Measurements from ENCODE around the gene TMEM35B.
"Not testable (repeated sequence)": the region's sequence is repeated elsewhere in the genome, so short reads cannot be mapped to it uniquely, and the experiment has no call there.

Gene TMEM35B

GRCh38 chr1:34984793-34985608, at the start of gene TMEM35B:
TMEM35B (minus strand) TSS chr1:34985347; CDS start chr1:34985305, 42 bp downstream.
- DNase-seq: peak; percentile 78

DNA sequence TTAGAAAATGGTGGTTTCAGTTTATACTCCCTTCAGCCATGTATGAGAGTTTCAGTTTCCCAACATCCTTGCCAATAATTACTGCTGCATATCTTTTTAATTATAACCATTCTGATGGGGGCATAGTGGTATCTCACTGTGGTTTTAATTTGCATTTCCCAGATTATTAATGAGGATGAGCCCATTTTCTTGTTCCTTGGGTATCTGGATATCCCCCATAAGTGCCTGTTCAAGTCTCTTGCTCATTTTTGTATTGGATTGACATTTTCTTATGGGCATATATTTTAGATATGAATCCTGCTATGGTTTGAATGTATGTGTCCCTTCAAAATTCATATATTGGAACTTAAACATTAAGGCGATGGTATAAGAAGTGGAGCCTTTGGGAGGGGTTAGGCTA, 48.2 kb upstream of the TMEM35B start:
- no peak for DNase-seq

DNA sequence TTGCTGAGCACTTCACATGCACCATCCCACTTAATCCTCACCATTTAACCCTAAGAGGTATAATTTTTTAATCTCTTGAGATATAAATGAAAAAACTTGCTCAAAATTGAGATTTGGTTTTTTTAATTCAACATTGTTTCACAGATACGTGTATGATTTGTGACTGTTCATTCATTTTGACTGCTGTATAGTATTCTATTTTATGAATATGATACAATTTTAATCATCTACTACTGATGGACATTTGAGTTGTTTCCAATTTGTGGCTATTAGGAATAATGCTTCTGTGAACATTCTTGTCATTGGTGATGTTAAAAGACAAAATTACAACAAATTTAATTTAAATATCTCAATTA, 47.2 kb upstream of the TMEM35B start:
- DNase-seq: no peak

- DNase-seq: peak; percentile 49
Observed at GRCh38 chr1:35030756-35031446, 45.8 kb upstream of the TMEM35B start.

DNA sequence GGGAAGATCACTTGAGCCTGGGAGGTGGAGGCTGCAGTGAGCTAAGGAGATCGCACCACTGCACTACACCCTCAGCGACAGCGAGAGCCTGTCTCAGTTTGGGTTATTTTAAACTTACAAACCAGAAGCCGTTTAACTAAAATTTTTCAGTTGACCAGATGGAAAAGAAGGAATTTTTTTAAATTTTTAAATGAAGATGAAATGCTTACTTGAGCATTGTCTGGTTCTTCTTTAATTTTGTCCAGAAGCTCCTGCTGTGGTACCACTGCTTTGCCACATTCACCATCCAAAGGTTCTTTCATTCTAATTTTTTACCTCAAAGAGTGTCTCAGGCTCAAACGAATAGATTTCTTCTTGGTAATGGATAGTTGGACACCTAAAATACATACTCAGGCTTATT, 45.2 kb upstream of the TMEM35B start:
- no peak for DNase-seq

- DNase-seq: no peak
Observed at GRCh38 chr1:35029761-35030160, 44.6 kb upstream of the TMEM35B start.

DNA sequence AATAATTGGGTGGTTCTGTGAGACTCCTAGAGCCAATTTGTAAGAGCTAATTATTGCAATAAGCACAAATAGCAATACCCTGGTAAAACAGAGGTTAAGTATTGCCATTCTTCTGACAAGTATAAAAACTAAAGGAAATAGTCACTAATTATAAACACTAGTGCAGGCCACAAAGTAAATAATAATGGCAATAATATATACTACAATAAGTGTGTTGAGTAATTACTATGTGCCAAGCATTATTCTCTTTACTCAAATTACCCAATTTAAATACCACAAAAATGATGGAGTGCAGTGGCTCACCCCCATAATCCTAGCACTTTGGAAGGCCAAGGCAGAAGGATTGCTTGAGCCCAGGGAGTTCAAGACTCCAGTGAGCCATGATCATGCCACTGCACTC, 31.3 kb upstream of the TMEM35B start:
- no peak for DNase-seq

- no peak for DNase-seq
Observed at GRCh38 chr1:35014486-35014885, 29.3 kb upstream of the TMEM35B start.

DNA sequence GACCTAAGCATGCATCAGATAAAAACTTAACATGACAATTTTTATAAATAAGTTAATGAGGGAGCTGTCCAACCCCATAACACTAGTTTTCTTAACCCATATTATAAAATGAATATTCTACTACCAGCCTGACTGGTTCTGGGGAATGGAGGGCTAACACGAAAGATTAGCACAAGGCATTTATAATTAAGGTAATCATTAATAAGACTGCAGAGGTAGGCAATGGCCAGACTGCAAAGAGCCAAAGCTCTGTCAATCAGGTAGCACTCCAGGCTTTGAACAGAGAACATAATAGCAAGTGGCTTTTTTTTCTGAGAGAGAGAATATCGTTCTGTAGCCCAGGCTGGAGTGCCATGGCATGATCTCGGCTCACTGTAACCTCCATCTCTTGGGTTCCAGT, 20.6 kb upstream of the TMEM35B start:
- DNase-seq: no peak

GRCh38 chr1:35001743-35002142, 16.6 kb upstream of the TMEM35B start:
- no peak for DNase-seq

DNA sequence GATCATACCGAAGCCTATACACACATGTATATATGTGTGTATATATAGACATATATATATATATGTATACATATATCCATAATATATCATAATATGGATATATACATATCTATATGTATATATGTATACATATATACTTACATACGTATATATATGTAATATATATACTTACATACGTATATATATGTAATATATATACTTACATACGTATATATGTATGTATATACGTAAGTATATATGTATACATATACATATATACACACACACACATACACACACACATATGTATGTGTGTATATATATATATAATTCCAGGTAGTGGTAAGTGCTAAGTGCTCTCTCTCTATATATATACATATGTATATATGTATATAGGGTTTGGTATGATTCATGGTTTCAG, 9.7 kb upstream of the TMEM35B start:
- no peak for DNase-seq

DNA sequence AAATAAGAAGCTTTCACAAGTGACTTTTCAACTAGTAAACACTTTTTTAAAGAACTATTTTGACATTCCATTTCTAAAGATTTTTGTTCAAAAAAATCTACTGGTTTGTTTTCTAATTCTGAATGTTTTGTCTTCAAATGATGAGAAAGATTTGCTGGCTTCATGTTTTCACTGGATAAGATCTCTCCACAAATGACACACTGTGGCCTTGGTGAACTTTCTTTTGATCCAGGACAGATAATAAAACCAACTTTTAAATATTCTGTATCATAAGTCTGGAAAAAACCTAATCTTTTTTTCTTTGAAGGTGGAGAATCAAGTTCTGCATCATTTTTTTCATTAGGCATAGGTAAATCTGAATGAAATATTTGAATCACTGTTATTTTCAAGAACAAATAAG, 3.4 kb upstream of the TMEM35B start:
- DNase-seq: no peak

- no peak for DNase-seq
Observed at GRCh38 chr1:34988147-34988546, 3.0 kb upstream of the TMEM35B start.

- peak; percentile 57 for DNase-seq
Observed at GRCh38 chr1:34987018-34987417, 1.9 kb upstream of the TMEM35B start.

DNA sequence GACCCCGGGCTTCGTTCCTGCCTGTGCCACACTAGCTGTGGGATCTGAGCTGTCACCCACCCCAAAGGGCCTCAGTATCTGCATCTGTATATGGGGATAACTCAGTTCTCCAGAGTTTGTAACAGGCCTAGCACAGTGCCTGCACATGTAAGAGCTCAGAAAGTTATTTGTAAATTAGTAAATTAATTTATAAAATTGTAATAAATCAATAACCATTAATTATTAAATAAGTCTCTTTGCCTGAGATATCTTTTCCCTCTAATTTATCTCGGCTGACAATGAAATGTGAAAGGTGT, 410 bp upstream of the TMEM35B start:
- DNase-seq: not testable (repeated sequence)

GRCh38 chr1:34984435-34984792, 733 bp downstream of the TMEM35B start:
- no peak for DNase-seq

- DNase-seq: peak; percentile 21
Observed at GRCh38 chr1:34983700-34984355, 1.3 kb downstream of the TMEM35B start.

DNA sequence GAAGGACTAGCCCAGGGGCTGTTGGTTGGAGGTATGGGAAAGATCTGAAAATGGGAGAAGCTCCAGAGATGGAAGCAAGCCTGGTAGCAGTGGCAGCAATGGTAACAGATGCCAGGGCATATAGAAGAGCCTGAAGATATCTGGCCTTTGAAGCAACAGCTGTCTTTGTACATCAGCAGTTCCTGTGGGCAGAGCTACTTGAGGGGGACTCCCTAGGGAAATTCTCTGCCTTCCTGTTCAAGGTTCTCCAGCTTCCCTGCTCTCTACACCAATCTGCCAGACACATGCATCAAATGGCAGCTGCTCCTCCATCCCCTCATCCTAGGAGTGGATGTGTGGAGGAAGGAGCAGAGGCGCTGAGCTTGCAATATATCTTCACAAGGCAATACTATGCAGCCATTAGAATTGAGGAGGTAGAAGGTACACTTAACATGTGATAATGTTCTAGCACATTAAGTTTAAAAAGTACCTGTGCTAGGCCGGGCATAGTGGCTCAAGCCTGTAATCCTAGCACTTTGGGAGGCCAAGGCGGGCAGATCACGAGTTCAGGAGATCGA, 2.2 kb downstream of the TMEM35B start:
- no peak for DNase-seq

- no peak for DNase-seq
Observed at GRCh38 chr1:34980715-34981114, 4.4 kb downstream of the TMEM35B start.

DNA sequence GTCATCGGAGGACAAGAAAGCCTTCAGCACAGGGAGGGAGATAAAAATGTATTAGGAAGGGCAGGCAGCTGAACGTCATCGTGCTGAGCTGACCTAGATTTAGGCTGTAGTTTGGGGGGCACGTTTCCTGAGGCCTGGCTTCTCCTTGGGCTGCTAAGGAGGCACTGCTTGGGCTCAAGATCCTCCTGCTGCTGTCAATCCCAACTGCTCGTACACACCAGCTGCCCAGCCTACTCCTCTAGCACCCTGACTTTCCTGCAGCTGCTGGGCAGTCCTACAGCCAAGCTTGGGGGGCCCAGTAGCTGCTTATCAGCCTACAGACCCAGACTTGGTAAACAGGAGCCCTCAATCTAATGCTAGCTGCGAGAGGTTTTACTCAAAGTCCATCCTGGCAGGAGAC, 6.2 kb downstream of the TMEM35B start:
- DNase-seq: no peak

GRCh38 chr1:34977858-34978257, 7.3 kb downstream of the TMEM35B start:
- peak; percentile 21 for DNase-seq

DNA sequence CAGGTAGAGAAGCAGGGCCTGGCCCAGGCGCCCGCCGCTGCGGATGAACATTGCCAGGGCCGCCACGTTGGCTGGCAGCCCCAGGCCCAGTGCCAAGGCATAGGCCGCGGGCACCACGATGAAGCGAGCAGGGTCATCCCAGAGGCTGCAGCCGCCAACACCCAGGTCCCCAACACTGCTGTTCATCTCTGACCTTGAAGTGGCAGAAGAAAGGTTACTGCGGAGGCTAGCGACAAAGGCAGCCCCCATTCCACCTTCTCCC, 8.0 kb downstream of the TMEM35B start:
- no peak for DNase-seq

DNA sequence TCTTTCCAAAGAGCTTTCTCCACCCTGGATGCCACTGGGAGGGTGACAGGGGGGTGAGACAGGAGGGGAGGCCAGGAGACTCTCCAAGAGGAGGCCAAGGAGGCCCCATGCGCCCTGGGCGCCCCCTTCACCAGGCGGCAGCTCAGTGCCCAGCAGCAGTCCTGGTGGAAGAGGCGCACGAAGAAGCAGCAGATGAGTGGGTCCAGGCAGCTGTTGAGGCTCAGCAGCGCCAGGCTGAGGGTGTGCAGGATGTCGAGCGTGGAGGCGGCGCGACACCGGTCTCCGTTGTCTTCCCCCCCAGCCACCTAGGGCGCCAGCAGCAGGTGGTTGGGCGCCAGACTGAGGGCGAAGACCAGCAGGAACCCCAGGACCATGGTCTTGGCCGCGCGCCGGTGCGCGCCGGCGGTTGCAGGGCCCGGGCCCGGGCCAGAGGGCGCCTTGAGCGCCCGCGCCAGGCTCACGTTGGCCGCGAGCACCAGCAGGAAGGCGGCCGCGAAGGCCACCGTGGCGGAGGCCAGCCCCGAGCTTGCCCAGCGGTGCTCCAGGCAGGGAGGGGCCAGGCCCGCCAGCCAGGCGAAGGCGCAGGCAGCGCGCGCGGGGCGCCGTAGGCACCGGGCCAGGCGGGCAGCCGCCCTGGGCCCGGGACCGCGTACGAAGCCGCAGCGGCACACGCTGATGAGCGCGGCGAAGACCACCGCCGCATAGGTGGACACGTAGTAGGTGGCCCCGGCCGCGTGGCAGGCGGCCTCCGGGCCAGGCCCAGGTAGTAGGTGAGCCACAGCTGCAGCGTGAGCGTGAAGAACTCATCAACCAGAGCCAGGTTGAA, 8.6 kb downstream of the TMEM35B start:
- no peak for DNase-seq

Measured in EL (cell line).